Measurements from ENCODE around the gene FOXJ1.

The FOXJ1 gene

DNA sequence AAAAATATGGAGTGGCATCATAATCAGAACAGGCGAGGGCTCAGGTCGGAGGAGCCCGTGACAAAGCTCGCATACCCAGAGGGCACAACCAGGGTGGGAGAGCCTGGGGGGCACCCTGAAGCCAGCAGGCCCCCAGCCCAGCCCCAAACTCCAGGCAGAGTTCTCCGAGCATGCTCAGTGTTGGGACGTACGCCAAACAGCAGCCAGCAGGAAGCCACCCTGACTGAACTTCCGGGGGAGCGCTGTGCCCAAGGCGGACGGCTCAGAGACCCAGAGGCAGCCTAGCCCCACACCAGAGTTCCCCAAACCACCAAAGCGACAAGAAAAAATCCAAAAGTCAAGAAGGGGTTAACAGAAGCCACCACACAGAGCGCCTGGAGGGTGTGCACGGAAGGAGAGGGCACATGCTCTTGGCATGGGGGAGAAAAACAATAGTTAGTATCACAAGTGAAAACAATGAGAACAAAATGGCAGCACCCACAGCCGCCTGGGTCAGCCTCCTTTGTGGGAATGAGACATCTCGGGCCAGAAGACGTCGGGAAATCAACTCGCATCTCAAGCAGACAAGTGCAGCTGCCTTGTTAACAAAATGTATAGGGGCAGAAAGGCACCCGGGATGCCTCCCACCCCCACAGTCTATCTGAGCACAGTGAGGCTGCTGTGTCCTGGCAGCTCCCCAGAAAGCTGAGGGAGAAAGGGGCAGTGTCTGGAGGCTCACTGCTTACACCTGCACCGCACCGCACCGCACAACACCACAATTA is 49.3 kb downstream of the FOXJ1 start:
- no peak for DNase-seq (ENCODE audit: low read depth in 2 of 2)

- no peak for DNase-seq (ENCODE audit: low read depth in 2 of 2)
These were observed 50.4 kb downstream of the FOXJ1 start for GRCh38 chr17:76090517-76091129.

DNA sequence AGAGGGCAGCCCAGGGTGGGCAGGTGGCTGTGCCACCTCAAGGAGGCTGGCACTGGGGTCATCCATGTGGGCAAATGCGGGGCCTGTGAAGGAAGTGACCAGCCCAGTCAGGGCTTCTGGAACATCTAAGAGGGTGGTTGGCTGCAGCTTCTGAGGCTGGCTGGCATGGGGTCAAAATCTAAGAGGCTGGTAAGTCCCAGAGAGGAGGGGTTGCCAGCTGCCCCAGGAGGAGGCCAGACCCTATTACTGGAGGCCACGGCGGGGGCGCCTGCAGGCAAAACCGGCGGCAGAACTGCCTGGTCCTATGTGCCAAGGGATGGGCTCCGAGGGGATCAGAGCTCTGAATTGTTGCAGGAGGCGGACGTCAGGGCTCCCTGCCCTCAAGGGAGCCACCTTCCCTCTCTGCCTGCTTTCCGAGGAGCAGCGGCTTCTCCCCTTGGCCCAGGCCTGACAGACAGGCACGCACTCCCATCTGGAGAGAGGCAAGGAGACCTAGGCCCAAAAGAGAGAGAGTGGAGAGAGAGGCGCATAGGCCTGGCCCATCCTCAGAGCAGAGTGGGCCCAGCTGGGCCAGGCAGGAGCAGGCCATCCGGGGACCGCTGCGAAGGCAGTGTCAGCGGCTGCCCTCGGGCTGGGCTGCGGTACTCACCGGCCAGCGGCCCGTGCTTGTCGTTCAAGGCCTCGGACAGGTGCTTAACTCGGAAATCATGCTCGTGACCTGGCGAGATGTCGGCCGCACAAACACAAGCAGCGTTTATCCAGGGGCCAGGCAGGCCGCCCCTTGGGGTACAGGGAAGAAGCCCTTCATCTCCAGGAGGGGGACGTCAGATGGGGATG is 51.1 kb downstream of the FOXJ1 start:
- DNase-seq (ENCODE audit: low read depth in 2 of 2) = no peak

- DNase-seq (ENCODE audit: low read depth in 2 of 2) = no peak
These were observed 52.0 kb downstream of the FOXJ1 start for GRCh38 chr17:76088868-76089576.

DNA sequence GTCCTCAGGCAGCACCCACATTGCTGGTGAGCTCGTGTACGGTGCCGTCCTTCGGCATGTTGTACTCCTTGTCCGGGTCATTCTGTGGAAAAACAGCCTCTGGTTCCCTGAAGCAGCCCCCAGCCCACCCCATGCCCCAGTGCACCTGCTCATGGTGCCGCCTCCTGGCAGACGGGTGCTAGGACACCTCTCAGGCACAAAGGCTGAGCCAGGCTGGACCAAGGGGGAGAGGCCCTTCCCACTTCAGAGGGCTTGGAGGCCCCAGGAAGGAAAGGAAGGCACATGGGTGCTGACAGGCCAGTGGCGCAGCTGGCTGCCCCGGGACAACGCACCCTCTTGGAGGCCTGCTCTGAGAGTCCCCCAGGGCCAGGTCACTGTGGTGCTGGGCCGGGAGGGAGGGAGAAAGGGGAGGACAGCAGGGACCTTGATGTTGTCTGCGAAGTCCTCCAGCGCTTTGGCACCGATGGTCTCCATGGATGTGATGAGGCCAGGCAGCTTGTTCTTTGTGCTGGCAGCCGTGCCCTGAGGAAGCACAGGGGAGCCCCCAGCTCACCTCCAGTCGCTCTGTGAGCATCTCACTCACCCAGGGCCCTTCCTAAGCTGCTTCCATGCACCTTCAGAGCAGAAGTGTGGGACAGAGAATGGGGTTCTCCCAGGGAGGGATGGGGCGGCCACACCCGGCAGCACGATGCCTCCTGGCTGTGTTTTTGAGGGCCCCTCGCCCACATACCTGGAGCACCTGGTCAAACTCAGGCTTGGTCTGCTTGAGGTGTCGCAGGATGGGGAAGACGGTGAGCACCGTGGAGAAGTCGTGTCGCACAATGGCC is 52.8 kb downstream of the FOXJ1 start:
- DNase-seq (ENCODE audit: low read depth in 2 of 2) = no peak

DNA sequence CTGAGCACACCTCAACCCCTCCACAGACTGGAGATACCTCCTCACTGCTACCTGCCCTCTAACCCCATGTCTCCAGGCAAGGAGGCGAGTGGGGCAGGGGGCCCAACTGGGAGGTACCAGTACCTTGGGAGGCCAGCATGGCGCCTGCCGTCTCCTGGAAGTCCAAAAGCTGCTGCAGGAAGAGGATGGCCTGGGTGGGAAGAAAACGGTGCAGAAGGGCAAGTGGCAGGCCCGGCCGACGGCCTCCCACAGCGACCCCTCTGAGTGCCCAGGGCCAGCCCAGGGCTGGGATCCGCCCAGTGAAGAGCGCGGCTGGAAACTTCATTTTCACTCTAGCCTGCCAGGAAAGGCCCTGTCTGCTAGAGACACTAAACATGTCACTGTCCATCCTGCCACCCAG is 53.5 kb downstream of the FOXJ1 start:
- no peak for DNase-seq (ENCODE audit: low read depth in 2 of 2)

GRCh38 chr17:76086384-76086783 is 54.7 kb downstream of the FOXJ1 start:
- no peak for DNase-seq (ENCODE audit: low read depth in 2 of 2)
